Articular chondrocyte of knee joint (primary cell): Measurements from ENCODE around the gene GRIN3B. TPM values are rescaled to one million over a fixed set of nuclear protein-coding genes. Genes with fewer than 3 reads are reported as not detected.

Source experiments
- small RNA-seq: library from RNA; depleted of rRNA; stranded (forward); fragments of <200 nt; gene quantifications from one replicate; pipeline ENCODE3, GENCODE V24; 2012
- total RNA-seq: library from RNA; depleted of rRNA; stranded (reverse); fragments of >200 nt; gene quantifications from 2 replicates; pipeline ENCODE4 v1.2.3, GENCODE V29; 2012

Gene GRIN3B, protein sequence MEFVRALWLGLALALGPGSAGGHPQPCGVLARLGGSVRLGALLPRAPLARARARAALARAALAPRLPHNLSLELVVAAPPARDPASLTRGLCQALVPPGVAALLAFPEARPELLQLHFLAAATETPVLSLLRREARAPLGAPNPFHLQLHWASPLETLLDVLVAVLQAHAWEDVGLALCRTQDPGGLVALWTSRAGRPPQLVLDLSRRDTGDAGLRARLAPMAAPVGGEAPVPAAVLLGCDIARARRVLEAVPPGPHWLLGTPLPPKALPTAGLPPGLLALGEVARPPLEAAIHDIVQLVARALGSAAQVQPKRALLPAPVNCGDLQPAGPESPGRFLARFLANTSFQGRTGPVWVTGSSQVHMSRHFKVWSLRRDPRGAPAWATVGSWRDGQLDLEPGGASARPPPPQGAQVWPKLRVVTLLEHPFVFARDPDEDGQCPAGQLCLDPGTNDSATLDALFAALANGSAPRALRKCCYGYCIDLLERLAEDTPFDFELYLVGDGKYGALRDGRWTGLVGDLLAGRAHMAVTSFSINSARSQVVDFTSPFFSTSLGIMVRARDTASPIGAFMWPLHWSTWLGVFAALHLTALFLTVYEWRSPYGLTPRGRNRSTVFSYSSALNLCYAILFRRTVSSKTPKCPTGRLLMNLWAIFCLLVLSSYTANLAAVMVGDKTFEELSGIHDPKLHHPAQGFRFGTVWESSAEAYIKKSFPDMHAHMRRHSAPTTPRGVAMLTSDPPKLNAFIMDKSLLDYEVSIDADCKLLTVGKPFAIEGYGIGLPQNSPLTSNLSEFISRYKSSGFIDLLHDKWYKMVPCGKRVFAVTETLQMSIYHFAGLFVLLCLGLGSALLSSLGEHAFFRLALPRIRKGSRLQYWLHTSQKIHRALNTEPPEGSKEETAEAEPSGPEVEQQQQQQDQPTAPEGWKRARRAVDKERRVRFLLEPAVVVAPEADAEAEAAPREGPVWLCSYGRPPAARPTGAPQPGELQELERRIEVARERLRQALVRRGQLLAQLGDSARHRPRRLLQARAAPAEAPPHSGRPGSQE
- total RNA-seq: 0.13 and 0.65 TPM in 2 replicates

GRCh38 chr19:1000095-1000494 lies at the start of gene GRIN3B:
TSS of gene GRIN3B (plus strand) at chr19:1000419. CDS start at chr19:1000438, 19 bp downstream.

DNA sequence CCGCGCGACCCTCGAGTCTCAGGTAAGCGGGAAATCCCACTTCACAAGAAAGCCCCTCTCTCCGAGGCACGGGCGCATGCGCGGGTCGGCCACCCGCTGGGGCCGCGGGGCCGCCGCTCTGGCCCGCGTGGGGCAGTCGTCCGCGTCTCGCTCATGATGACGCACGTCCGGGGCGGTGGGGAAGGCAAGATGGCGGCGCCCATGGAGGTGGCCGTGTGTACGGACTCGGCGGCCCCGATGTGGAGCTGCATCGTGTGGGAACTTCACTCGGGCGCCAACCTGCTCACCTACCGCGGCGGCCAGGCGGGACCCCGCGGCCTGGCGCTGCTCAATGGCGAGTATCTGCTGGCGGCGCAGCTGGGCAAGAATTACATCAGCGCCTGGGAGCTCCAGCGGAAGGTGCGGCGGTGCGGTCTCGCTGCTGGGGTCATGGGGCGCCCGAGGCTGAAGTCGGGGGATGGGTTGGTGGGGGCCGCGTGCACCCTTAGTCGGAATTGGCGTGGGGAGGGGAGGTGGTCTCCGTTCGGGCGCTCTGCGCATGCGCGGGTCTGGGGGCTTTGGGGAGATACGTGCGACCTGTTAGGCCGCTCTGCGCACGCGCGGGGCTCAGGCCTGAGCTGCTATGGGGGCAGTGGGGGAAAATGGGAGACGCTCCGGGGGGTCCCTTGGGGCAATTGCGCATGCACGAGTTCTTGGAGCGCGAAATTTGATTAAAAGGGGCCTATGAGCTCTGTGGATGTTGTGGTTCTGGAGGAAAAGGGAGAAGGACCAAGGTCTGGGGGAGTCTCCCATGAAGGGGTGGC lies 15.9 kb upstream of the GRIN3B start, which contains the start of gene WDR18:
WDR18 (plus strand) TSS at position 181 of the 803 bp plus-strand sequence; CDS start at position 190, 9 bp downstream.

DNA sequence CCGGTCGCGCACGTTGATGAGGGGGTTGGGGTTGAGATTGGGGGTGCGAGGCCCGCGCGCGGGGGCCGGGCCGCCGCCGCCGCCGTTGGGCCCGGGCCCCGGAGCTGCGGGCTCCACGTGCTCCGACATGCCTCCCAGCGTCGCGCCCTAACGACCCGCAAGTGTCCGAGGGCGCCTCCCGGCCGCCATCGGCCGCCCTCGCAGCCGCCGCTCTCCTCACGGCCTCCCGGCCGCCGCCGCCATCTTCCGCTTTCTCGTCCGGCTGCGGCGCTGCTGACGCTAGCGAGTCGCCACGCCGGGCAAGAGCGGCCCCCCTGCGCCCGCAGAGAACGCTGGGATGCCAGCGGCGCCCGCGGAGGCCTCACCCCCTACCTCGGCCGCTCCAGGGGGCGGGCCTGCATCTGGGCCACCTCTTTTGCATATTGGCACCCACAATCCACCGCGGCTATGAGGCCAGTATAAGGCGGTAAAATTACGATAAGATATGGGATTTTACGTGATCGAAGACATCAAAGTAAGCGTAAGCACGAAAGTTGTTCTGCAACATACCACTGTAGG lies 20.7 kb downstream of the GRIN3B start, which contains the start of gene TMEM259:
TMEM259 (minus strand) TSS at position 256 of the 558 bp plus-strand sequence; CDS start at position 129, 127 bp downstream.

GRCh38 chr19:1025960-1026782 lies 26.0 kb downstream of the GRIN3B start, which contains the start of gene CNN2:
TSS of gene CNN2 (plus strand) at chr19:1026608. CDS start at chr19:1026662, 54 bp downstream.

GRCh38 chr19:1039646-1040475 lies 39.6 kb downstream of the GRIN3B start, which contains the start of gene ABCA7:
TSS of gene ABCA7 (plus strand) at chr19:1040107. CDS start at chr19:1041362, 1,255 bp downstream.

Small RNAs within 50 kb of the gene (small RNA-seq; reads per million reads assigned to genes)
- gene RNU6-2: 1.8 reads per million, percentile 69 among the genes with 10 or more reads in this experiment

Other genes starting within 250 kb of the GRIN3B start
- gene MISP, start 249.3 kb upstream of the GRIN3B start, total RNA-seq: 0.22 and 0.26 TPM in 2 replicates
- gene PTBP1, start 203.0 kb upstream of the GRIN3B start, total RNA-seq: 92.3 and 113 TPM in 2 replicates
- gene PLPPR3, start 178.5 kb upstream of the GRIN3B start, total RNA-seq: 0.39 and 0.76 TPM in 2 replicates
- gene AZU1, start 172.6 kb upstream of the GRIN3B start, total RNA-seq: not detected in 2 replicates
- gene PRTN3, start 159.4 kb upstream of the GRIN3B start, total RNA-seq: not detected in 2 replicates
- gene ELANE, start 148.1 kb upstream of the GRIN3B start, total RNA-seq: 0.43 and 1.0 TPM in 2 replicates
- gene CFD, start 140.8 kb upstream of the GRIN3B start, total RNA-seq: 1.9 and 2.1 TPM in 2 replicates
- 16.5 and 20.4 TPM in 2 replicates for gene MED16, start 107.2 kb upstream of the GRIN3B start, total RNA-seq
- gene RNU6-9, start 106.9 kb upstream of the GRIN3B start, total RNA-seq: not detected in 2 replicates
- 28.9 and 34.1 TPM in 2 replicates for gene R3HDM4, start 87.2 kb upstream of the GRIN3B start, total RNA-seq
- gene KISS1R, start 83.1 kb upstream of the GRIN3B start, total RNA-seq: 0.13 TPM in 1 of 2 replicates, not detected in the other
- gene ARID3A, start 74.4 kb upstream of the GRIN3B start, total RNA-seq: 5.6 and 7.1 TPM in 2 replicates
- 27.6 and 41.2 TPM in 2 replicates for gene WDR18, start 16.1 kb upstream of the GRIN3B start, total RNA-seq
- 47.1 and 52.4 TPM in 2 replicates for gene TMEM259, start 20.7 kb downstream of the GRIN3B start, total RNA-seq
- not detected in 2 replicates for gene RNU6-2, start 21.1 kb downstream of the GRIN3B start, total RNA-seq
- gene CNN2, start 26.2 kb downstream of the GRIN3B start, total RNA-seq: 240 and 261 TPM in 2 replicates
- gene ABCA7, start 39.7 kb downstream of the GRIN3B start, total RNA-seq: 4.7 and 5.6 TPM in 2 replicates
- gene ARHGAP45, start 66.7 kb downstream of the GRIN3B start, total RNA-seq: 0.32 and 0.39 TPM in 2 replicates
- 77.0 and 86.9 TPM in 2 replicates for gene POLR2E, start 95.0 kb downstream of the GRIN3B start, total RNA-seq
- 451 and 456 TPM in 2 replicates for gene GPX4, start 103.6 kb downstream of the GRIN3B start, total RNA-seq
- gene SBNO2, start 173.8 kb downstream of the GRIN3B start, total RNA-seq: 71.2 and 86.9 TPM in 2 replicates
- gene STK11, start 205.4 kb downstream of the GRIN3B start, total RNA-seq: 65.6 and 69.0 TPM in 2 replicates
- gene CBARP, start 237.6 kb downstream of the GRIN3B start, total RNA-seq: 2.0 and 3.6 TPM in 2 replicates
- gene ATP5F1D, start 241.3 kb downstream of the GRIN3B start, total RNA-seq: 11.0 and 14.5 TPM in 2 replicates
- gene MIDN, start 248.2 kb downstream of the GRIN3B start, total RNA-seq: 16.9 and 18.4 TPM in 2 replicates